Osteoblast (primary cell): ENCODE measurements around the gene TRPC6. TPM values are rescaled to one million over a fixed set of nuclear protein-coding genes. Genes with fewer than 3 reads are reported as not detected.

ENCODE experiments used
- DNase-seq: peaks from one replicate; pipeline ENCODE4 v3.0.0; 2011; ENCODE audit warnings: low spot score, mixed read lengths; ENCODE audit not compliant: insufficient read length; ENCODE audit errors: missing footprints
- H2AFZ ChIP-seq: 2 replicates; pipeline ENCODE4 v1.6.0; 2011; ENCODE audit warnings: mild to moderate bottlenecking, low read length
- H3K27ac ChIP-seq: 2 replicates; pipeline ENCODE4 v1.5.1; 2011; ENCODE audit warnings: mild to moderate bottlenecking, low read depth, low read length, moderate library complexity
- H3K27me3 ChIP-seq: 2 replicates; pipeline ENCODE4 v1.6.0; 2012; ENCODE audit warnings: mild to moderate bottlenecking, control low read depth, inconsistent platforms, low read length, moderate library complexity; ENCODE audit not compliant: insufficient read depth
- H3K36me3 ChIP-seq: 2 replicates; pipeline ENCODE4 v1.5.1; 2011; ENCODE audit warnings: mild to moderate bottlenecking, low read length, control low read depth, moderate library complexity; ENCODE audit not compliant: insufficient read depth
- H3K4me1 ChIP-seq: 2 replicates; pipeline ENCODE4 v1.5.1; 2011; ENCODE audit warnings: mild to moderate bottlenecking, low read length, control low read depth, moderate library complexity; ENCODE audit not compliant: insufficient read depth
- H3K4me2 ChIP-seq: 2 replicates; pipeline ENCODE4 v1.6.0; 2011; ENCODE audit warnings: mild to moderate bottlenecking, low read length; ENCODE audit not compliant: insufficient read depth
- H3K4me3 ChIP-seq: fragments of 200-600 bp; sonication (generic); 3 replicates; pipeline ENCODE4 v1.5.1; 2012; ENCODE audit warnings: mild to moderate bottlenecking, low read length, inconsistent platforms; ENCODE audit not compliant: insufficient read depth
- H3K79me2 ChIP-seq: 2 replicates; pipeline ENCODE4 v1.6.0; 2012; ENCODE audit warnings: mild to moderate bottlenecking, low read length, control low read depth, inconsistent platforms; ENCODE audit not compliant: insufficient read depth
- H3K9me3 ChIP-seq: 2 replicates; pipeline ENCODE4 v1.5.1; 2011; ENCODE audit warnings: low read depth, low read length, control low read depth
- H4K20me1 ChIP-seq: 2 replicates; pipeline ENCODE4 v1.6.0; 2012; ENCODE audit warnings: mild to moderate bottlenecking, low read length, control low read depth; ENCODE audit not compliant: insufficient read depth
- total RNA-seq: library from RNA; depleted of rRNA; stranded (reverse); fragments of >200 nt; gene quantifications from 2 replicates; pipeline ENCODE4 v1.2.3, GENCODE V29; 2012
- TF ChIP-seq, protein P1 (sequence below): IDR thresholded peaks from 2 replicates; pipeline ENCODE4 v1.5.1; 2011; ENCODE audit warnings: mild to moderate bottlenecking, low read depth, low read length, moderate library complexity; ENCODE audit errors: extremely low read depth

The TRPC6 gene
- total RNA-seq, 1 donor, result 0.36 TPM

GRCh38 chr11:101576456-101576855, 7.4 kb downstream of the TRPC6 start:
- H3K4me1 ChIP-seq, result no peaks in the 10 kb centered on the region
- no peak overlapping the region for H3K4me3 ChIP-seq
- no peak for DNase-seq
- H3K79me2 ChIP-seq, result no peaks in the 10 kb centered on the region
- TF ChIP-seq, protein P1, sequence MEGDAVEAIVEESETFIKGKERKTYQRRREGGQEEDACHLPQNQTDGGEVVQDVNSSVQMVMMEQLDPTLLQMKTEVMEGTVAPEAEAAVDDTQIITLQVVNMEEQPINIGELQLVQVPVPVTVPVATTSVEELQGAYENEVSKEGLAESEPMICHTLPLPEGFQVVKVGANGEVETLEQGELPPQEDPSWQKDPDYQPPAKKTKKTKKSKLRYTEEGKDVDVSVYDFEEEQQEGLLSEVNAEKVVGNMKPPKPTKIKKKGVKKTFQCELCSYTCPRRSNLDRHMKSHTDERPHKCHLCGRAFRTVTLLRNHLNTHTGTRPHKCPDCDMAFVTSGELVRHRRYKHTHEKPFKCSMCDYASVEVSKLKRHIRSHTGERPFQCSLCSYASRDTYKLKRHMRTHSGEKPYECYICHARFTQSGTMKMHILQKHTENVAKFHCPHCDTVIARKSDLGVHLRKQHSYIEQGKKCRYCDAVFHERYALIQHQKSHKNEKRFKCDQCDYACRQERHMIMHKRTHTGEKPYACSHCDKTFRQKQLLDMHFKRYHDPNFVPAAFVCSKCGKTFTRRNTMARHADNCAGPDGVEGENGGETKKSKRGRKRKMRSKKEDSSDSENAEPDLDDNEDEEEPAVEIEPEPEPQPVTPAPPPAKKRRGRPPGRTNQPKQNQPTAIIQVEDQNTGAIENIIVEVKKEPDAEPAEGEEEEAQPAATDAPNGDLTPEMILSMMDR, result no peak
- H3K9me3 ChIP-seq, result no peaks in the 10 kb centered on the region
- peaks cover 2% of the 10 kb centered on the region for H3K27me3 ChIP-seq
- H3K4me2 ChIP-seq, result no peak overlapping the region
- no peak overlapping the region for H2AFZ ChIP-seq
- no peaks in the 10 kb centered on the region for H4K20me1 ChIP-seq
- H3K36me3 ChIP-seq, result no peaks in the 10 kb centered on the region
- no peak overlapping the region for H3K27ac ChIP-seq

GRCh38 chr11:101574886-101575285, 8.9 kb downstream of the TRPC6 start:
- H3K9me3 ChIP-seq, result no peaks in the 10 kb centered on the region
- H3K4me1 ChIP-seq, result no peaks in the 10 kb centered on the region
- no peak overlapping the region for H2AFZ ChIP-seq
- H4K20me1 ChIP-seq, result no peaks in the 10 kb centered on the region
- H3K4me2 ChIP-seq, result no peak overlapping the region
- no peaks in the 10 kb centered on the region for H3K36me3 ChIP-seq
- no peak for DNase-seq
- no peaks in the 10 kb centered on the region for H3K79me2 ChIP-seq
- TF ChIP-seq, protein P1, result no peak
- H3K27ac ChIP-seq, result no peak overlapping the region
- H3K27me3 ChIP-seq, result no peaks in the 10 kb centered on the region
- no peak overlapping the region for H3K4me3 ChIP-seq

GRCh38 chr11:101567071-101567470, 16.7 kb downstream of the TRPC6 start:
- Histone ChIP-seq H3K4me3 (no peak overlapping the region), H3K9me3 (no peaks in the 10 kb centered on the region), H2AFZ (no peak overlapping the region), H4K20me1 (no peaks in the 10 kb centered on the region), H3K79me2 (no peaks in the 10 kb centered on the region), H3K27me3 (no peaks in the 10 kb centered on the region), H3K4me1 (no peaks in the 10 kb centered on the region), H3K36me3 (no peaks in the 10 kb centered on the region), H3K4me2 (no peak overlapping the region), H3K27ac (no peak overlapping the region)
- no peak for DNase-seq
- TF ChIP-seq, protein P1, result no peak

GRCh38 chr11:101566626-101567025, 17.2 kb downstream of the TRPC6 start:
- H3K4me1 ChIP-seq, result no peaks in the 10 kb centered on the region
- no peak overlapping the region for H3K4me2 ChIP-seq
- no peaks in the 10 kb centered on the region for H3K36me3 ChIP-seq
- no peaks in the 10 kb centered on the region for H3K9me3 ChIP-seq
- no peak overlapping the region for H3K27ac ChIP-seq
- TF ChIP-seq, protein P1, result no peak
- DNase-seq, result no peak
- H2AFZ ChIP-seq, result no peak overlapping the region
- H4K20me1 ChIP-seq, result no peaks in the 10 kb centered on the region
- H3K79me2 ChIP-seq, result no peaks in the 10 kb centered on the region
- no peak overlapping the region for H3K4me3 ChIP-seq
- H3K27me3 ChIP-seq, result no peaks in the 10 kb centered on the region
